Hepatocyte (in vitro differentiated cells): ENCODE results near the gene GPATCH2. TPM values are rescaled to one million over a fixed set of nuclear protein-coding genes. Genes with fewer than 3 reads are reported as not detected.

Source experiments
- DNase-seq: peaks from one replicate; pipeline ENCODE4 v3.0.0-alpha.2; 2016; ENCODE audit warnings: low spot score
- H2AFZ ChIP-seq: fragments of 200-600 bp; sonication (generic); 2 replicates; pipeline ENCODE4 v1.6.0; 2016; ENCODE audit warnings: antibody characterized with exemption, mild to moderate bottlenecking
- H3K27ac ChIP-seq: fragments of 200-600 bp; sonication (generic); 2 replicates; pipeline ENCODE4 v1.5.1; 2016; ENCODE audit warnings: mild to moderate bottlenecking
- H3K27me3 ChIP-seq: fragments of 200-600 bp; sonication (generic); 2 replicates; pipeline ENCODE4 v1.6.1; 2016
- H3K36me3 ChIP-seq: fragments of 200-600 bp; sonication (generic); replicated peaks from 2 replicates; pipeline ENCODE4 v1.5.1; 2016; ENCODE audit warnings: low read depth; ENCODE audit not compliant: insufficient read depth
- H3K4me1 ChIP-seq: fragments of 200-600 bp; sonication (generic); 2 replicates; pipeline ENCODE4 v1.5.1; 2016; ENCODE audit warnings: mild to moderate bottlenecking, moderate library complexity; ENCODE audit not compliant: insufficient read depth
- H3K4me2 ChIP-seq: fragments of 200-600 bp; sonication (generic); 2 replicates; pipeline ENCODE4 v1.6.0; 2016
- H3K4me3 ChIP-seq: fragments of 200-600 bp; sonication (generic); 2 replicates; pipeline ENCODE4 v1.5.1; 2016; ENCODE audit warnings: mild to moderate bottlenecking
- H3K79me2 ChIP-seq: fragments of 200-600 bp; sonication (generic); 2 replicates; pipeline ENCODE4 v1.6.0; 2017; ENCODE audit warnings: mild to moderate bottlenecking
- H3K9me2 ChIP-seq: fragments of 200-600 bp; sonication (generic); replicated peaks from 2 replicates; pipeline ENCODE4 v1.6.0; 2017; ENCODE audit warnings: mild to moderate bottlenecking; ENCODE audit not compliant: insufficient read depth
- H3K9me3 ChIP-seq: fragments of 200-600 bp; sonication (generic); 2 replicates; pipeline ENCODE4 v1.5.1; 2016; ENCODE audit warnings: low read depth, mild to moderate bottlenecking
- H4K20me1 ChIP-seq: fragments of 200-600 bp; sonication (generic); 2 replicates; pipeline ENCODE4 v1.6.0; 2016; ENCODE audit warnings: mild to moderate bottlenecking; ENCODE audit not compliant: insufficient read depth, poor library complexity, severe bottlenecking
- EZH2 ChIP-seq: fragments of 200-600 bp; sonication (generic); IDR thresholded peaks from 2 replicates; pipeline ENCODE4 v1.6.1; 2016; ENCODE audit warnings: antibody characterized with exemption, mild to moderate bottlenecking, borderline replicate concordance
- EZH2phosphoT487 ChIP-seq: fragments of 200-600 bp; sonication (generic); IDR thresholded peaks from one replicate; pipeline ENCODE4 v1.6.1; 2018; ENCODE audit warnings: antibody characterized with exemption, mild to moderate bottlenecking, low read depth, moderate library complexity; ENCODE audit not compliant: unreplicated experiment, severe bottlenecking
- WGBS: methylation state at CpG from one replicate; pipeline ENCODE4 v1.1.6; 2016; ENCODE audit warnings: low lambda C conversion rate; ENCODE audit errors: missing lambda C conversion rate; 5-methylcytosine and 5-hydroxymethylcytosine counted together
- polyA plus RNA-seq: library from polyadenylated mRNA; unstranded; fragments of >200 nt; fragmentation: Nextera tagmentation; extraction: Ambion mirVana; gene quantifications from 2 replicates; pipeline ENCODE4 v1.2.1, GENCODE V29; 2016
- total RNA-seq: library from RNA; depleted of rRNA; stranded (reverse); fragments of >200 nt; gene quantifications from 2 replicates; pipeline ENCODE4 v1.2.3, GENCODE V29; 2014
- TF ChIP-seq, protein P1 (sequence below): fragments of 200-600 bp; sonication (generic); IDR thresholded peaks from 2 replicates; pipeline ENCODE4 v1.5.1; 2016; ENCODE audit warnings: antibody characterized with exemption, mild to moderate bottlenecking; ENCODE audit not compliant: poor library complexity

Gene GPATCH2
- total and polyA plus RNA-seq, 2 experiments from 2014 or later, result 7.8 to 22.5 TPM

DNA sequence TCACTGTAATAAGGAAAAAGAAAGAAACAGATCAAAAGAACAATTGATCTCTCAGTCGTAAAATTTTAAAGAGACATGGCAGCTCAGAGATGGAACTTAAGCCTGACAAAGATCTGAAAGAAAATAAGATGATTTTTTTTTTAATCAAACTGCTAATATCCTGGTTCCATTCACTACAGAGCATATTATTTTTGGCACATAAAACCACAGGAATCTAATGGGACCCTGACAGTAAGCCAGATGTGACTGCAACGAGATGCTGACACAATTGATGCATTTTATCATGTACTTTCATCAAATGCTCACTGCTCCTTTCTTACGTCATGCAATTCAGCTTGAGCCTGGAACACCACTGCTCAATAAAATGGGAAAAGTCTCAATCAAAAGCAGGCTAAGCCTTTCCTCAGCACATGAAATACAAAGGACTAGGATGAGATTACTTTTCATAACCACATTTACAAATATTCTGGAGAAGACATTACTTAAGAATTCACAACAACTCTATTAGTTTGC is 16.6 kb downstream of the GPATCH2 start:
- DNase-seq, result no peak
- TF ChIP-seq EZH2phosphoT487, result no peak
- TF ChIP-seq EZH2, result no peak
- TF ChIP-seq, protein P1, sequence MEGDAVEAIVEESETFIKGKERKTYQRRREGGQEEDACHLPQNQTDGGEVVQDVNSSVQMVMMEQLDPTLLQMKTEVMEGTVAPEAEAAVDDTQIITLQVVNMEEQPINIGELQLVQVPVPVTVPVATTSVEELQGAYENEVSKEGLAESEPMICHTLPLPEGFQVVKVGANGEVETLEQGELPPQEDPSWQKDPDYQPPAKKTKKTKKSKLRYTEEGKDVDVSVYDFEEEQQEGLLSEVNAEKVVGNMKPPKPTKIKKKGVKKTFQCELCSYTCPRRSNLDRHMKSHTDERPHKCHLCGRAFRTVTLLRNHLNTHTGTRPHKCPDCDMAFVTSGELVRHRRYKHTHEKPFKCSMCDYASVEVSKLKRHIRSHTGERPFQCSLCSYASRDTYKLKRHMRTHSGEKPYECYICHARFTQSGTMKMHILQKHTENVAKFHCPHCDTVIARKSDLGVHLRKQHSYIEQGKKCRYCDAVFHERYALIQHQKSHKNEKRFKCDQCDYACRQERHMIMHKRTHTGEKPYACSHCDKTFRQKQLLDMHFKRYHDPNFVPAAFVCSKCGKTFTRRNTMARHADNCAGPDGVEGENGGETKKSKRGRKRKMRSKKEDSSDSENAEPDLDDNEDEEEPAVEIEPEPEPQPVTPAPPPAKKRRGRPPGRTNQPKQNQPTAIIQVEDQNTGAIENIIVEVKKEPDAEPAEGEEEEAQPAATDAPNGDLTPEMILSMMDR, result no peak
- no peak overlapping the region for H3K4me3 ChIP-seq
- H3K9me3 ChIP-seq, result no peaks in the 10 kb centered on the region
- H3K27ac ChIP-seq, result no peak overlapping the region
- no peaks in the 10 kb centered on the region for H4K20me1 ChIP-seq
- H3K4me2 ChIP-seq, result no peak overlapping the region
- no peaks in the 10 kb centered on the region for H3K4me1 ChIP-seq
- H3K36me3 ChIP-seq, result no peaks in the 10 kb centered on the region
- H3K9me2 ChIP-seq, result no peaks in the 10 kb centered on the region
- 83% methylated on average over 3 of the region's 3 CpGs for WGBS
- no peak overlapping the region for H2AFZ ChIP-seq
- H3K79me2 ChIP-seq, result peaks cover 15% of the 10 kb centered on the region
- no peaks in the 10 kb centered on the region for H3K27me3 ChIP-seq

- WGBS, result 97% methylated on average over 1 of the region's 1 CpG
- TF ChIP-seq, protein P1, result no peak
- TF ChIP-seq EZH2 (no peak), EZH2phosphoT487 (no peak)
- Histone ChIP-seq H3K4me1 (no peaks in the 10 kb centered on the region), H3K4me3 (no peak overlapping the region), H2AFZ (no peak overlapping the region), H3K36me3 (no peaks in the 10 kb centered on the region), H3K9me2 (no peaks in the 10 kb centered on the region), H3K9me3 (no peaks in the 10 kb centered on the region), H3K27ac (no peak overlapping the region), H4K20me1 (no peaks in the 10 kb centered on the region), H3K27me3 (no peaks in the 10 kb centered on the region), H3K79me2 (no peaks in the 10 kb centered on the region), H3K4me2 (no peak overlapping the region)
- no peak for DNase-seq
These were observed 25.5 kb downstream of the GPATCH2 start for GRCh38 chr1:217605390-217605789.

DNA sequence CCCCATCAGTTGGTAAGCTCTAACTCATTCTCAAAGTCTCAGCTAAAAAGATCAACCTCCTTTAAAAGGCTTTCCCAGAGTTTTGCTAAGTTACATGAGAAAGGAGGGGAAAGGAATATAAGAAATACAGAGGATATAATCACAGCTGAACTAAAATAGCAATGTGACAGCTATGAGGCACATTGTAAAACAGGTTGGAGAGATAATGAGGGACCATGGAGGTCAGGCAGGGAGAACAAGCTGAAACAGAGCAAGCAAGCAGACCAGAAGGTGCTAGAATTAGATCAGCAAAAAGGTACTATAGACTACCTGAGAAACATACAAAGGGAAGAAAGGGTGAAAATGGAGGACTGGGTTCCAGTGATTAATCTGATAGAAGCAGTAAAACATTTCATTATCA is 28.5 kb downstream of the GPATCH2 start:
- Histone ChIP-seq H3K36me3 (no peaks in the 10 kb centered on the region), H4K20me1 (no peaks in the 10 kb centered on the region), H3K4me3 (no peak overlapping the region), H2AFZ (no peak overlapping the region), H3K4me1 (no peaks in the 10 kb centered on the region), H3K4me2 (no peak overlapping the region), H3K79me2 (no peaks in the 10 kb centered on the region), H3K27me3 (no peaks in the 10 kb centered on the region), H3K27ac (no peak overlapping the region), H3K9me3 (no peaks in the 10 kb centered on the region), H3K9me2 (no peaks in the 10 kb centered on the region)
- TF ChIP-seq EZH2phosphoT487, result no peak
- TF ChIP-seq EZH2, result no peak
- TF ChIP-seq, protein P1, result no peak
- no peak for DNase-seq

GRCh38 chr1:217599154-217599553 is 31.7 kb downstream of the GPATCH2 start:
- WGBS, result 74% methylated on average over 2 of the region's 2 CpGs

More at GRCh38 chr1:217599154-217599553, 31.7 kb downstream of the GPATCH2 start:
- Histone ChIP-seq H2AFZ (no peak overlapping the region), H3K4me3 (no peak overlapping the region), H3K4me2 (no peak overlapping the region), H3K27ac (no peak overlapping the region), H3K36me3 (no peaks in the 10 kb centered on the region), H4K20me1 (no peaks in the 10 kb centered on the region), H3K9me2 (no peaks in the 10 kb centered on the region), H3K4me1 (no peaks in the 10 kb centered on the region), H3K79me2 (no peaks in the 10 kb centered on the region), H3K27me3 (no peaks in the 10 kb centered on the region), H3K9me3 (no peaks in the 10 kb centered on the region)
- no peak for DNase-seq
- TF ChIP-seq EZH2phosphoT487, result no peak
